Endothelial cell (in vitro differentiated cells): ENCODE results near the gene MRGPRG. TPM values are rescaled to one million over a fixed set of nuclear protein-coding genes. Genes with fewer than 3 reads are reported as not detected.

ENCODE experiments used
- DNase-seq: peaks from one replicate; pipeline ENCODE4 v3.0.0; 2021; ENCODE audit warnings: low spot score
- H3K27ac Mint-ChIP-seq: one replicate; pipeline ENCODE4 v1.8.0; 2021; ENCODE audit warnings: mixed read lengths, inconsistent platforms; ENCODE audit not compliant: unreplicated experiment
- H3K27me3 Mint-ChIP-seq: one replicate; pipeline ENCODE4 v1.8.0; 2021; ENCODE audit warnings: mild to moderate bottlenecking, moderate library complexity, mixed read lengths, inconsistent platforms; ENCODE audit not compliant: unreplicated experiment
- H3K36me3 Mint-ChIP-seq: one replicate; pipeline ENCODE4 v1.8.0; 2021; ENCODE audit warnings: mild to moderate bottlenecking, low read depth, mixed read lengths, inconsistent platforms; ENCODE audit not compliant: unreplicated experiment
- H3K4me1 Mint-ChIP-seq: one replicate; pipeline ENCODE4 v1.8.0; 2021; ENCODE audit warnings: mild to moderate bottlenecking, mixed read lengths, inconsistent platforms; ENCODE audit not compliant: unreplicated experiment
- H3K4me3 Mint-ChIP-seq: one replicate; pipeline ENCODE4 v1.8.0; 2021; ENCODE audit warnings: mild to moderate bottlenecking, mixed read lengths, inconsistent platforms; ENCODE audit not compliant: unreplicated experiment
- H3K9me3 Mint-ChIP-seq: one replicate; pipeline ENCODE4 v1.8.0; 2021; ENCODE audit warnings: mixed read lengths, inconsistent platforms; ENCODE audit not compliant: unreplicated experiment
- total RNA-seq: library from RNA; stranded (reverse); fragmentation: NEBNext Ultra II Directional; extraction: Animal tissue kit (Norgen Biotek cat#: 25700); gene quantifications from one replicate; pipeline ENCODE4 v1.2.1, GENCODE V29; 2021; ENCODE audit not compliant: unreplicated experiment
- TF ChIP-seq, protein P1 (sequence below): fragments of 200-600 bp; sonication (generic); IDR thresholded peaks from one replicate; pipeline ENCODE4 v1.5.0; 2021; ENCODE audit warnings: antibody characterized with exemption; ENCODE audit not compliant: unreplicated experiment

MRGPRG gene
- total RNA-seq, 1 donor from 2014 or later = not detected

DNA sequence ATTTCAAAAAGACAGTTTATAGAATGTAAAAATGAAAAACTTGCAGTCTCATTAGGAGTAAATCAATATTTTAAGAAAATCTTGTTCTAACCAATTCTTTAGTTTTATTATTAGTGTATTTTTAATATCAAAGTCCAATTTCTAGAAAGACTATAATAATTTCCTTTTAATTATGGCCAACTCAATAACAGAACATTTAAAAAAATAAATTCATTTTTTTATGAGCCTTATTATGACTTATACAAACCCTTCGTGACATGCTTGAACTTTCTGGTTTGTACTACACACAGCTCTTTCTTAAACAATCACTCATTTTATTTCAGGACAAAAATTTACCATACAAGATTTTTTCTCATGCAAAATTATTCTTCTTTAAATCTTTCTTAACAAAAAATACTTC is 25.3 kb upstream of the MRGPRG start:
- no peaks in the 10 kb centered on the region for H3K4me1 Mint-ChIP-seq
- H3K4me3 Mint-ChIP-seq = no peak overlapping the region
- TF ChIP-seq, protein P1, sequence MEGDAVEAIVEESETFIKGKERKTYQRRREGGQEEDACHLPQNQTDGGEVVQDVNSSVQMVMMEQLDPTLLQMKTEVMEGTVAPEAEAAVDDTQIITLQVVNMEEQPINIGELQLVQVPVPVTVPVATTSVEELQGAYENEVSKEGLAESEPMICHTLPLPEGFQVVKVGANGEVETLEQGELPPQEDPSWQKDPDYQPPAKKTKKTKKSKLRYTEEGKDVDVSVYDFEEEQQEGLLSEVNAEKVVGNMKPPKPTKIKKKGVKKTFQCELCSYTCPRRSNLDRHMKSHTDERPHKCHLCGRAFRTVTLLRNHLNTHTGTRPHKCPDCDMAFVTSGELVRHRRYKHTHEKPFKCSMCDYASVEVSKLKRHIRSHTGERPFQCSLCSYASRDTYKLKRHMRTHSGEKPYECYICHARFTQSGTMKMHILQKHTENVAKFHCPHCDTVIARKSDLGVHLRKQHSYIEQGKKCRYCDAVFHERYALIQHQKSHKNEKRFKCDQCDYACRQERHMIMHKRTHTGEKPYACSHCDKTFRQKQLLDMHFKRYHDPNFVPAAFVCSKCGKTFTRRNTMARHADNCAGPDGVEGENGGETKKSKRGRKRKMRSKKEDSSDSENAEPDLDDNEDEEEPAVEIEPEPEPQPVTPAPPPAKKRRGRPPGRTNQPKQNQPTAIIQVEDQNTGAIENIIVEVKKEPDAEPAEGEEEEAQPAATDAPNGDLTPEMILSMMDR = no peak
- DNase-seq = no peak
- peaks cover 2% of the 10 kb centered on the region for H3K36me3 Mint-ChIP-seq
- H3K9me3 Mint-ChIP-seq = peaks cover 3% of the 10 kb centered on the region
- no peak overlapping the region for H3K27ac Mint-ChIP-seq
- H3K27me3 Mint-ChIP-seq = no peaks in the 10 kb centered on the region

DNA sequence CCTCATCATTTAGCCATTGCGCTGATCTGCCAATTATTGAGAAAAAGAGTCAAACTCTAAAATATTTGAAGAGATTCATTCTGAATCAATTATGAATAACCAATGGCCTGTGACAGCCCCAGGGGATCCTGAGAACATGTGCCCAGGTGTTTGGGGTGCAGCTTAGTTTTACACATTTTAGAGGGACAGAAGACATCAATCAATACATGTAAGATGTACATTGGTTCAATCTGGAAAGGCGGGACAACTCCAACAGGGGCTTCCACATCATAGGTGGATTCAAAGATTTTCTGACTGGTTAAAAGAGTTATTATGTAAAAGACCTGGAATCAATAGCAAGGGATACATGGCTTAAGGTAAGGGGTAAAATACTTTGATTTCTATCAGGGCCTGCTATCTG is 18.5 kb upstream of the MRGPRG start:
- Mint-ChIP-seq H3K4me1 (peaks cover 21% of the 10 kb centered on the region), H3K27ac (no peak overlapping the region), H3K36me3 (no peaks in the 10 kb centered on the region), H3K9me3 (no peaks in the 10 kb centered on the region), H3K27me3 (no peaks in the 10 kb centered on the region), H3K4me3 (no peak overlapping the region)
- TF ChIP-seq, protein P1 = no peak
- no peak for DNase-seq

DNA sequence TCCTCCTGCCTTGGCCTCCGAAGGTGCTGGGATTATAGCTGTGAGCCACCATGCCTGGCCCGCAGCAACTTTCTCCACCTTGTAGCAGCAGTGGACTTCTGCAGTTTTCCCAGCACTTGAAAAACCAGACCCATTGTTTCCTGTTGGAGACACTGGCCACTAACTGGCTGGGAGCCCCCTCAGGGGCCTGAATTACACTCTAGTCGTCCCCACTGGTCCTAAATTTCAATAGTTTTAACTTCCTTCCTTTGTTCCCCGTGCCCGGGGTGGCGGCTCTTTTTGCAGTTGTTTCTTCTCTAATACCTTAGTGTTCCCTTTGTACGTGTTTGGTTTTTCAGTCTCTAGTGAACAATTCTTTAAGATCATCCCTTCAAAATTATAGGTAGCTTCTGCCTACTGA is 16.2 kb upstream of the MRGPRG start:
- peak overlapping the region; percentile 38 for H3K4me3 Mint-ChIP-seq
- DNase-seq = no peak
- no peaks in the 10 kb centered on the region for H3K27me3 Mint-ChIP-seq
- H3K9me3 Mint-ChIP-seq = no peaks in the 10 kb centered on the region
- H3K27ac Mint-ChIP-seq = no peak overlapping the region
- H3K36me3 Mint-ChIP-seq = no peaks in the 10 kb centered on the region
- H3K4me1 Mint-ChIP-seq = peaks cover 21% of the 10 kb centered on the region
- TF ChIP-seq, protein P1 = no peak

DNA sequence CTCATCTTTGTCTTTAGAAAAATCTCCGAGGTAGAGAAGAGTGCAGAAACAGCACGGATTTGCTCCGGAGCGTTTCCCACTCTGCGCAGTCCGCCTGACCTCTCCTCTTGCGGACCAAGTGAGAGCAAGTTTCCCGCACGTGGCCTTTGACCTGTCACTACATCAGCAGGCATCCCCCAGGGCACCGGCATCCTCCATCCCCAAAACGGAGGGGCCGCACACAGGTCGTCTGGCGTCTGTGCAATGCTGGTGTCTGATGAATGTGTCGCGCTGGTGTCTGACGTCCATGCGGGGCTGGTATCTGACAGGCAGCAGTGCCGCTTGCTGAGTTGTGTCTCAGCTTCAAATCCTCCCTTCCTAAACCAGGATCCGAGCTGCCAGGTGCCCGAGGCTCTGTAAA is 14.3 kb upstream of the MRGPRG start:
- H3K4me1 Mint-ChIP-seq = peaks cover 21% of the 10 kb centered on the region
- no peaks in the 10 kb centered on the region for H3K27me3 Mint-ChIP-seq
- TF ChIP-seq, protein P1 = no peak
- H3K9me3 Mint-ChIP-seq = no peaks in the 10 kb centered on the region
- H3K36me3 Mint-ChIP-seq = no peaks in the 10 kb centered on the region
- DNase-seq = no peak
- no peak overlapping the region for H3K27ac Mint-ChIP-seq
- no peak overlapping the region for H3K4me3 Mint-ChIP-seq

DNA sequence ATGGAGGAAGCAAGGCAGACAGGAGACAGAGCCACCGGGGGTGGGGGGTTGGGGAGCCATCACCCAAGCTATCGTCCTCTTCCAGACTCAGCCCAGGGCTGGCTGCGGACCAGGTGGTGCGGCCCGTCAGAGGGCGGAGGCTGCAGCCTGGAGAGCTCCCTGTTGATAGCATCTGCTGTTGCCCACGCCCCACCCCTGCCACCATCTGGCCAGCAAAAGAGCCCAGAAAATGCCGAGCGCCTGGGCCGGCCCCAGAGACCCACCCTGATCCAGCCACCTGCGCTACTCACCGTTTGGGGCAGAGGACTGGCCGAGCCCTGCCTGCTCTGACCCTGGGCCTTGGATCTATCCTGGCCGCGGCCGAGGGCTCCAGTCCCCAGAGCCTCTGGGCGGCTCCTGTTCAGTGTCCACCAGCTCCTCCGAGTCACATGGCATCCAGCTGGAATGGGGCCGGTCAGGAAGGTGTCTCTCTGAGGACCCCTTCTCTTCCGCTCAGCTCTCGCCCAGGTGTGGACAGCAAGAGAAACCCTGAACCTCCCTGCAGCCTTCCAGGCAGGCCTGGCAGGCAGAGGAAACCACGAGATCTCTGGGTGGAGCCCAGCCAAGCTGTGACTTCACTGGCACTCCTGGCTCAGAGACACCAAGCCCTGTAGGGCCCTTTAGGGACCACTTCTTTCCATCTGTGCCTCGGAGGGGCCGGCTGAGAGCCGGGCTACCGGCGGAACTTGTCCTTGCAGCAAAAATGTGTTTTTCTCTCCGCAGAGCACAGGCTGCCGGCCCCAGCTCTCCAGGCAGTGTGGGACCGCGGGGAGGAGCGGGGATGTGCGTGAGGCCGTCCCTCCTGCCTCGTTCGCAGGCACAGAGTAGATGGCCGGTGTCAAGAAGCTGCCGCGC is 13.5 kb upstream of the MRGPRG start, which contains the start of gene MRGPRE:
Gene MRGPRE (minus strand): TSS at position 567 of the 894 bp plus-strand sequence. CDS start 3,618 bp downstream, outside the sequence.
- peaks cover 20% of the 10 kb centered on the region for H3K4me1 Mint-ChIP-seq
- no peak within 1 kb of the TSS for H3K4me3 Mint-ChIP-seq
- no peaks in the 10 kb centered on the region for H3K36me3 Mint-ChIP-seq

More for the DNA sequence above, 13.5 kb upstream of the MRGPRG start, which contains the start of gene MRGPRE:
- no peak within 1 kb of the TSS for H3K27ac Mint-ChIP-seq
- no peaks in the 10 kb centered on the region for H3K27me3 Mint-ChIP-seq
- no peak for DNase-seq
- TF ChIP-seq, protein P1 = no peak
- no peaks in the 10 kb centered on the region for H3K9me3 Mint-ChIP-seq
